HAP-1 (cell line): ENCODE data around the gene RPL32.

Experiments used
- DNase-seq, 2 experiments: peaks; one replicate each; pipeline ENCODE4 v3.0.0-alpha.2; 2016 to 2020; ENCODE audit warnings: low spot score in 2 of 2
- H3K27me3 ChIP-seq: fragments of 250-450 bp; sonication (Bioruptor Pico); 2 replicates; pipeline ENCODE4 v1.5.1; 2020; ENCODE audit warnings: low read depth, mild to moderate bottlenecking, moderate library complexity
- H3K36me3 ChIP-seq: fragments of 250-450 bp; sonication (Bioruptor Pico); replicated peaks from 2 replicates; pipeline ENCODE4 v1.5.1; 2020; ENCODE audit warnings: mild to moderate bottlenecking
- H3K4me1 ChIP-seq: fragments of 250-450 bp; sonication (Bioruptor Pico); 2 replicates; pipeline ENCODE4 v1.5.1; 2020; ENCODE audit warnings: mild to moderate bottlenecking
- H3K4me3 ChIP-seq: fragments of 250-450 bp; sonication (Bioruptor Pico); 2 replicates; pipeline ENCODE4 v1.5.1; 2020; ENCODE audit warnings: mild to moderate bottlenecking, moderate library complexity
- H3K9me3 ChIP-seq: fragments of 250-450 bp; sonication (Bioruptor Pico); 2 replicates; pipeline ENCODE4 v1.5.1; 2020; ENCODE audit warnings: mild to moderate bottlenecking, moderate library complexity
- in situ Hi-C: fragments of 300-500 bp; cut with MboI; formaldehyde crosslinking; loops from 3 replicates; pipeline ENCODE4 v1.14.3; 2020; ENCODE audit warnings: low sequenced_read_pairs, inconsistent platforms, mixed read lengths

RPL32 gene

GRCh38 chr3:12816521-12817342, 24.6 kb downstream of the RPL32 start:
- H3K4me1 ChIP-seq, result no peaks in the 10 kb centered on the region
- no peak overlapping the region for H3K4me3 ChIP-seq
- H3K36me3 ChIP-seq, result peaks cover 29% of the 10 kb centered on the region
- in situ Hi-C loops, result no loop called here
- no peaks in the 10 kb centered on the region for H3K27me3 ChIP-seq
- no peaks in the 10 kb centered on the region for H3K9me3 ChIP-seq
- no peak for DNase-seq

- Histone ChIP-seq H3K36me3 (peaks cover 29% of the 10 kb centered on the region), H3K27me3 (no peaks in the 10 kb centered on the region), H3K4me1 (no peaks in the 10 kb centered on the region), H3K9me3 (no peaks in the 10 kb centered on the region), H3K4me3 (no peak overlapping the region)
- in situ Hi-C loops, result no loop called here
- DNase-seq, result no peak
Observed at GRCh38 chr3:12815719-12816118, 25.6 kb downstream of the RPL32 start.

GRCh38 chr3:12815078-12815477, 26.3 kb downstream of the RPL32 start:
- Histone ChIP-seq H3K36me3 (peaks cover 25% of the 10 kb centered on the region), H3K9me3 (no peaks in the 10 kb centered on the region)

GRCh38 chr3:12813967-12814366, 27.4 kb downstream of the RPL32 start:
- H3K9me3 ChIP-seq, result no peaks in the 10 kb centered on the region
- H3K4me3 ChIP-seq, result no peak overlapping the region
- H3K4me1 ChIP-seq, result no peaks in the 10 kb centered on the region
- in situ Hi-C loops, result no loop called here
- H3K36me3 ChIP-seq, result peaks cover 24% of the 10 kb centered on the region
- no peaks in the 10 kb centered on the region for H3K27me3 ChIP-seq
- no peak for DNase-seq

More at GRCh38 chr3:12815078-12815477, 26.3 kb downstream of the RPL32 start:
- DNase-seq, result no peak
- in situ Hi-C loops, result no loop called here
- no peaks in the 10 kb centered on the region for H3K4me1 ChIP-seq
- no peak overlapping the region for H3K4me3 ChIP-seq
- no peaks in the 10 kb centered on the region for H3K27me3 ChIP-seq

GRCh38 chr3:12812812-12813211, 28.6 kb downstream of the RPL32 start:
- H3K4me1 ChIP-seq, result no peaks in the 10 kb centered on the region
- no peaks in the 10 kb centered on the region for H3K9me3 ChIP-seq
- peaks cover 24% of the 10 kb centered on the region for H3K36me3 ChIP-seq
- H3K4me3 ChIP-seq, result no peak overlapping the region
- no peak for DNase-seq
- in situ Hi-C loops, result no loop called here
- no peaks in the 10 kb centered on the region for H3K27me3 ChIP-seq

- no peaks in the 10 kb centered on the region for H3K4me1 ChIP-seq
- in situ Hi-C loops, result no loop called here
- H3K4me3 ChIP-seq, result no peak overlapping the region
- H3K27me3 ChIP-seq, result no peaks in the 10 kb centered on the region
- H3K9me3 ChIP-seq, result no peaks in the 10 kb centered on the region
- DNase-seq, result no peak
- H3K36me3 ChIP-seq, result peaks cover 15% of the 10 kb centered on the region
Observed at GRCh38 chr3:12810961-12811360, 30.4 kb downstream of the RPL32 start.

- DNase-seq, result peak; percentile 57 to 94
- Histone ChIP-seq H3K4me1 (no peaks in the 10 kb centered on the region), H3K36me3 (peaks cover 19% of the 10 kb centered on the region), H3K9me3 (no peaks in the 10 kb centered on the region), H3K27me3 (no peaks in the 10 kb centered on the region), H3K4me3 (peak overlapping the region; percentile 12; the same call in 1 of the 2 replicates)
- in situ Hi-C loops, result no loop called here
Observed at GRCh38 chr3:12810013-12810780, 31.2 kb downstream of the RPL32 start.

- Histone ChIP-seq H3K27me3 (no peaks in the 10 kb centered on the region), H3K36me3 (peaks cover 19% of the 10 kb centered on the region), H3K4me1 (no peaks in the 10 kb centered on the region), H3K9me3 (no peaks in the 10 kb centered on the region), H3K4me3 (no peak overlapping the region)
- in situ Hi-C loops, result no loop called here
- no peak for DNase-seq
Observed at GRCh38 chr3:12809435-12809834, 31.9 kb downstream of the RPL32 start.

GRCh38 chr3:12809001-12809400, 32.4 kb downstream of the RPL32 start:
- in situ Hi-C loops, result no loop called here
- peaks cover 21% of the 10 kb centered on the region for H3K36me3 ChIP-seq
- no peaks in the 10 kb centered on the region for H3K27me3 ChIP-seq
- H3K4me1 ChIP-seq, result no peaks in the 10 kb centered on the region
- H3K9me3 ChIP-seq, result no peaks in the 10 kb centered on the region
- H3K4me3 ChIP-seq, result no peak overlapping the region
- DNase-seq, result no peak

GRCh38 chr3:12808587-12808986, 32.8 kb downstream of the RPL32 start:
- in situ Hi-C loops, result no loop called here
- DNase-seq, result no peak
- H3K9me3 ChIP-seq, result no peaks in the 10 kb centered on the region
- H3K27me3 ChIP-seq, result no peaks in the 10 kb centered on the region
- no peak overlapping the region for H3K4me3 ChIP-seq
- H3K4me1 ChIP-seq, result no peaks in the 10 kb centered on the region
- peaks cover 22% of the 10 kb centered on the region for H3K36me3 ChIP-seq

- in situ Hi-C loops, result no loop called here
- no peaks in the 10 kb centered on the region for H3K27me3 ChIP-seq
- H3K4me3 ChIP-seq, result no peak overlapping the region
- no peaks in the 10 kb centered on the region for H3K9me3 ChIP-seq
- peaks cover 24% of the 10 kb centered on the region for H3K36me3 ChIP-seq
- no peak for DNase-seq
- H3K4me1 ChIP-seq, result no peaks in the 10 kb centered on the region
Observed at GRCh38 chr3:12807601-12808359, 33.6 kb downstream of the RPL32 start.

- no peak for DNase-seq
- H3K36me3 ChIP-seq, result peaks cover 24% of the 10 kb centered on the region
- no peaks in the 10 kb centered on the region for H3K9me3 ChIP-seq
- no peak overlapping the region for H3K4me3 ChIP-seq
- no peaks in the 10 kb centered on the region for H3K4me1 ChIP-seq
- H3K27me3 ChIP-seq, result no peaks in the 10 kb centered on the region
- in situ Hi-C loops, result no loop called here
Observed at GRCh38 chr3:12807066-12807465, 34.3 kb downstream of the RPL32 start.

- Histone ChIP-seq H3K4me1 (no peaks in the 10 kb centered on the region), H3K4me3 (no peak overlapping the region), H3K36me3 (peaks cover 24% of the 10 kb centered on the region), H3K27me3 (no peaks in the 10 kb centered on the region), H3K9me3 (no peaks in the 10 kb centered on the region)
- in situ Hi-C loops, result no loop called here
- DNase-seq, result no peak
Observed at GRCh38 chr3:12803371-12803770, 38.0 kb downstream of the RPL32 start.
